CD4-positive, alpha-beta T cell (primary cell): ENCODE measurements around the gene CEP250. TPM values are rescaled to one million over a fixed set of nuclear protein-coding genes. Genes with fewer than 3 reads are reported as not detected.

Experiments
- ATAC-seq: fragments of 200-7000 bp; cut with Tn5 transposase; one replicate; pipeline ENCODE4 v1.10.0; 2022; ENCODE audit warnings: mild to moderate bottlenecking; ENCODE audit not compliant: poor library complexity
- CTCF ChIA-PET: fragments of 350-600 bp; sonication (Branson Sonifier 250); formaldehyde crosslinking; loops from one replicate; lab custom pipeline; 2021; ENCODE audit warnings: antibody characterized with exemption, inconsistent platforms; lab: Charles Lee
- POLR2A ChIA-PET: fragments of 350-600 bp; sonication (Branson Sonifier 250); formaldehyde crosslinking; loops from one replicate; lab custom pipeline; 2021; ENCODE audit warnings: antibody characterized with exemption, inconsistent platforms; lab: Charles Lee
- DNase-seq, 14 experiments: peaks; one replicate each; pipeline ENCODE4 v3.0.0-alpha.2; 2013 to 2020; ENCODE audit warnings: mixed read lengths in 2 of 14
- H3K27ac ChIP-seq, 2 donors: one replicate each; pipeline versions ENCODE4 v1.5.1 to v1.7.0; 2013; ENCODE audit warnings: low read length in 2 of 2, low read depth in 1 of 2, mild to moderate bottlenecking in 1 of 2
- H3K27me3 ChIP-seq, 2 experiments: 1 replicate in 1 of 2; 2 replicates in 1 of 2; pipeline versions ENCODE4 v1.6.1 to v1.7.0; 2013; ENCODE audit warnings: low read length in 2 of 2, control low read depth in 1 of 2, mild to moderate bottlenecking in 1 of 2, moderate library complexity in 1 of 2; ENCODE audit not compliant: insufficient read depth in 2 of 2, control insufficient read depth in 1 of 2
- H3K36me3 ChIP-seq: one replicate; pipeline ENCODE4 v1.6.1; 2013; ENCODE audit warnings: low read length, control low read depth; ENCODE audit not compliant: insufficient read depth
- H3K4me1 ChIP-seq: one replicate; pipeline ENCODE4 v1.6.1; 2013; ENCODE audit warnings: low read length, control low read depth; ENCODE audit not compliant: insufficient read depth
- H3K4me3 ChIP-seq: one replicate; pipeline ENCODE4 v1.5.1; 2013; ENCODE audit warnings: mild to moderate bottlenecking, low read length, moderate library complexity
- H3K9me3 ChIP-seq, 2 experiments: 1 replicate in 1 of 2; 2 replicates in 1 of 2; pipeline versions ENCODE4 v1.6.1 to v1.7.0; 2013; ENCODE audit warnings: low read length in 2 of 2, mild to moderate bottlenecking in 2 of 2, control low read depth in 1 of 2, moderate library complexity in 1 of 2; ENCODE audit not compliant: control insufficient read depth in 1 of 2, insufficient read depth in 1 of 2
- H3K27ac Mint-ChIP-seq: one replicate; pipeline ENCODE4 v1.8.0; 2020; ENCODE audit warnings: mixed read lengths
- H3K27me3 Mint-ChIP-seq: one replicate; pipeline ENCODE4 v1.8.0; 2021; ENCODE audit warnings: mixed read lengths
- H3K36me3 Mint-ChIP-seq: one replicate; pipeline ENCODE4 v1.8.0; 2021; ENCODE audit warnings: low read depth, mixed read lengths
- H3K4me1 Mint-ChIP-seq: one replicate; pipeline ENCODE4 v1.8.0; 2021; ENCODE audit warnings: low read depth, mixed read lengths
- H3K4me3 Mint-ChIP-seq: one replicate; pipeline ENCODE4 v1.8.0; 2020; ENCODE audit warnings: mild to moderate bottlenecking, mixed read lengths
- H3K9me3 Mint-ChIP-seq: one replicate; pipeline ENCODE4 v1.8.0; 2020; ENCODE audit warnings: mixed read lengths
- intact Hi-C, 2 experiments: fragments of 100-400 bp; cut with DNase I in 1 of 2; cut with micrococcal nuclease in 1 of 2; formaldehyde crosslinking; loops; one replicate each; pipeline versions ENCODE4 v1.15.1 to v1.9.0; 2023 to 2025; cut with DNase I, micrococcal nuclease
- total RNA-seq, 174 experiments: library from RNA in 2 of 174; stranded (reverse) in 2 of 174; gene quantifications; one replicate each; pipeline ENCODE4 v1.2.3 and lab custom pipeline; 2021 to 2026
- TF ChIP-seq, protein P1 (sequence below): fragments of 200-600 bp; IDR thresholded peaks from one replicate; pipeline ENCODE4 v1.8.0; 2022; ENCODE audit warnings: antibody characterized with exemption, mild to moderate bottlenecking

Gene CEP250
- total RNA-seq, 2 experiments from 2014 or later = 27.6 to 33.1 TPM

DNA sequence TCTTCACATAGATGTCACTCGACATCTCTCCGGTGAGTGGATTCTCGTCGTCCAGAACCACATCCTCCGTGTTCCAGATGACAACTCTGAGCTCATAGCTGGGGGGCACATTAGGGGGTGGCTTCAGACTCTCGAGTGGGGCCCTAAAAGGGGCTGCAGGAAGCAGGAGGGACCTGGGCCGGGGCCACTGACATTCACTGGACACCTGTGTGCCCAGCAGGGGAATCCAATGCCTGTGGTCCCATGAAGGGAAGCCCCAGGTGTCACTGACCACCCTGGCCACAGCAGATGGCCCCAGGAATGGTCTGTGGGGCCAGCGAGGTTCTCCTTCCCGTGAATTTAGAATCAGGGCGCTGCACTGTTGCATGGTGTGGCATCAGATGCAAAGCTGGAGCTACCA is 105.1 kb downstream of the CEP250 start:
- ChIA-PET CTCF (no interaction called here), POLR2A (interaction anchor here (0.8 kb wide), 1 partner anchor 179 kb away, joined by 3 read pairs; no protein-coding TSS in a partner anchor)
- DNase-seq (no peak), ATAC-seq (no peak)
- intact Hi-C loops = no loop called here
- TF ChIP-seq, protein P1, sequence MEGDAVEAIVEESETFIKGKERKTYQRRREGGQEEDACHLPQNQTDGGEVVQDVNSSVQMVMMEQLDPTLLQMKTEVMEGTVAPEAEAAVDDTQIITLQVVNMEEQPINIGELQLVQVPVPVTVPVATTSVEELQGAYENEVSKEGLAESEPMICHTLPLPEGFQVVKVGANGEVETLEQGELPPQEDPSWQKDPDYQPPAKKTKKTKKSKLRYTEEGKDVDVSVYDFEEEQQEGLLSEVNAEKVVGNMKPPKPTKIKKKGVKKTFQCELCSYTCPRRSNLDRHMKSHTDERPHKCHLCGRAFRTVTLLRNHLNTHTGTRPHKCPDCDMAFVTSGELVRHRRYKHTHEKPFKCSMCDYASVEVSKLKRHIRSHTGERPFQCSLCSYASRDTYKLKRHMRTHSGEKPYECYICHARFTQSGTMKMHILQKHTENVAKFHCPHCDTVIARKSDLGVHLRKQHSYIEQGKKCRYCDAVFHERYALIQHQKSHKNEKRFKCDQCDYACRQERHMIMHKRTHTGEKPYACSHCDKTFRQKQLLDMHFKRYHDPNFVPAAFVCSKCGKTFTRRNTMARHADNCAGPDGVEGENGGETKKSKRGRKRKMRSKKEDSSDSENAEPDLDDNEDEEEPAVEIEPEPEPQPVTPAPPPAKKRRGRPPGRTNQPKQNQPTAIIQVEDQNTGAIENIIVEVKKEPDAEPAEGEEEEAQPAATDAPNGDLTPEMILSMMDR = no peak
- Mint-ChIP-seq H3K4me1 (no peaks in the 10 kb centered on the region), H3K4me3 (no peak overlapping the region), H3K27ac (no peak overlapping the region), H3K27me3 (no peaks in the 10 kb centered on the region), H3K36me3 (peaks cover 27% of the 10 kb centered on the region), H3K9me3 (no peaks in the 10 kb centered on the region)
- H3K4me1 ChIP-seq = no peaks in the 10 kb centered on the region
- peaks cover 15% of the 10 kb centered on the region for H3K36me3 ChIP-seq
- no peaks in the 10 kb centered on the region for H3K27me3 ChIP-seq
- no peaks in the 10 kb centered on the region for H3K9me3 ChIP-seq
- H3K27ac ChIP-seq = no peak overlapping the region
- no peak overlapping the region for H3K4me3 ChIP-seq

DNA sequence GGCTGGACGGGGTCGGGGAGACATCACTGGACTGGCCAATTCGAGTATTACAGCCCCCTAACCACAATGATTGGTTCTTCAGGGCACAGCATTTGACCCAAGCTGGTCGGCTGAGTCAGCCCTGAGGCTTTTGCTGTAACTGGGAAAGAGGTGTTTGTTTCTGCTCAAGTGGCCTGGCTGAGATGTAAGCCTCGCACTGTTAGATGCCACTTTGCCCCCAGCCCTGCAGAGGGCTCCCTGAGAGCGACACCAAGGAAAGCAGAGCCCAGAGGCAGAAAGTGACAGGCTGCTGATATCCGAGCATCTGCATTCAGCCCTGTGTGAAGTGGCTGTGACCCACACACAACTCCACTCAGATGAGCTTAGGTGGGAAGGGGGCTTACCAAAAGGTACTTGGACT is 105.9 kb downstream of the CEP250 start:
- DNase-seq (peak in 8 of 14 experiments; percentile 4 to 51 (median 23)), ATAC-seq (peak; percentile 58)
- Mint-ChIP-seq H3K9me3 (no peaks in the 10 kb centered on the region), H3K4me3 (no peak overlapping the region), H3K27me3 (no peaks in the 10 kb centered on the region), H3K27ac (no peak overlapping the region), H3K36me3 (peaks cover 24% of the 10 kb centered on the region), H3K4me1 (no peaks in the 10 kb centered on the region)
- Histone ChIP-seq H3K9me3 (no peaks in the 10 kb centered on the region), H3K36me3 (peaks cover 12% of the 10 kb centered on the region), H3K4me3 (no peak overlapping the region), H3K4me1 (no peaks in the 10 kb centered on the region), H3K27me3 (no peaks in the 10 kb centered on the region), H3K27ac (no peak overlapping the region)
- POLR2A ChIA-PET = interaction anchor here (0.8 kb wide), 1 partner anchor 178 kb away, joined by 3 read pairs; no protein-coding TSS in a partner anchor
- TF ChIP-seq, protein P1 = no peak
- CTCF ChIA-PET = interaction anchor here (1.4 kb wide), 1 partner anchor 10 kb away, joined by 3 read pairs; no protein-coding TSS in a partner anchor
- intact Hi-C loops = no loop called here

DNA sequence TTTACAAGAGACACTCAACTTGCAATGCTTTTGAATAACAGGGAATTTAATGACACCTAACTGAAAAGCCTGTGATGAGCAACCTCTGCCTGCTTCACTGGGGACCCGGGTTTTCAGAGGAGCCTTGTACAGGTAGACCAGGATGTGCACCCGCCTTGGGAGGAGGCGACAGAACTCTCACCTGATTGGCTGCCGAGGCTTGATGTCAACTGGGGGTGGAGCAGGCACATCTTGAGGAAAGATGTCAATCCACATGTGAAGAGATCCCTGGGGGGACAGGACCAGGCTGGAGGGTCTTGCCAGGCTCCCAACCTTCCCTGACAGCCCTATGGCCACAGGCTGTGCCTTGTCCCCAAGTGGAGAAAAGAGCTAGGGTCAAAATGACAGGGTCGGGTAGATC is 106.3 kb downstream of the CEP250 start:
- intact Hi-C loops = no loop called here
- H3K27ac Mint-ChIP-seq = no peak overlapping the region
- ATAC-seq (peak; percentile 17), DNase-seq (no peak)
- H3K4me3 ChIP-seq = no peak overlapping the region
- no peaks in the 10 kb centered on the region for H3K27me3 Mint-ChIP-seq
- no peak overlapping the region for H3K4me3 Mint-ChIP-seq
- peaks cover 10% of the 10 kb centered on the region for H3K36me3 ChIP-seq
- TF ChIP-seq, protein P1 = no peak
- H3K36me3 Mint-ChIP-seq = peaks cover 20% of the 10 kb centered on the region
- no peaks in the 10 kb centered on the region for H3K9me3 ChIP-seq
- H3K4me1 Mint-ChIP-seq = no peaks in the 10 kb centered on the region
- CTCF ChIA-PET = interaction anchor here (1.4 kb wide), 1 partner anchor 10 kb away, joined by 3 read pairs; no protein-coding TSS in a partner anchor
- no peaks in the 10 kb centered on the region for H3K9me3 Mint-ChIP-seq
- H3K27ac ChIP-seq = no peak overlapping the region
- POLR2A ChIA-PET = no interaction called here
- H3K4me1 ChIP-seq = no peaks in the 10 kb centered on the region
- H3K27me3 ChIP-seq = no peaks in the 10 kb centered on the region
